K562 (cell line): ENCODE data around the gene SLC39A12. TPM values are rescaled to one million over a fixed set of nuclear protein-coding genes. Genes with fewer than 3 reads are reported as not detected.

Experiments
- ATAC-seq: fragments of 200-7000 bp; cut with Tn5 transposase; 3 replicates; pipeline ENCODE4 v1.9.1; 2020; ENCODE audit warnings: moderate library complexity
- BruUV-seq: library from RNA; stranded (reverse); fragments of 400-500 nt; replicated peaks from 2 replicates; lab custom pipeline; 2021; lab: Mats Ljungman, UMichigan
- CTCF ChIA-PET: fragments of 300-600 bp; formaldehyde crosslinking; extraction: SDS; loops from one replicate; lab custom pipeline; 2021; ENCODE audit warnings: low intra/inter-chr PET ratio; lab: Yijun Ruan, JAX
- POLR2A ChIA-PET: fragments of 300-600, 350-650 bp; sonication (Branson Sonifier 250); formaldehyde crosslinking; extraction: SDS; loops from one replicate; lab custom pipeline; 2021; ENCODE audit warnings: antibody characterized with exemption, inconsistent platforms; lab: Yijun Ruan, JAX
- DNase-seq, 4 experiments: peaks; one replicate each; pipeline versions ENCODE4 v3.0.0 to v3.0.0-alpha.2; 2011 to 2018; ENCODE audit warnings: low spot score in 3 of 4, mixed read lengths in 3 of 4; ENCODE audit errors: extremely low read depth in 1 of 4
- FAIRE-seq: peaks from 2 replicates; lab custom pipeline; 2011; peaks lifted over from hg19 to GRCh38; lab: Jason Lieb, UNC
- H2AFZ ChIP-seq: 2 replicates; pipeline ENCODE4 v1.6.0; 2011; ENCODE audit warnings: low read depth, low read length, control low read depth, inconsistent platforms
- H3K27ac ChIP-seq: fragments of 200-600 bp; 3 replicates; pipeline ENCODE4 v1.8.0; 2011; ENCODE audit warnings: low read depth, mild to moderate bottlenecking, control low read depth, inconsistent platforms, low read length, moderate library complexity, mixed read lengths; ENCODE audit errors: extremely low read depth
- H3K27me3 ChIP-seq, 2 experiments: fragments of 300-600 bp in 1 of 2; 2 replicates in 1 of 2; 3 replicates in 1 of 2; pipeline versions ENCODE4 v1.6.0 to v1.8.0; 2011; ENCODE audit warnings: inconsistent platforms in 2 of 2, low read length in 2 of 2, mild to moderate bottlenecking in 1 of 2, mixed read lengths in 1 of 2, moderate library complexity in 1 of 2; ENCODE audit not compliant: control insufficient read depth in 2 of 2, insufficient read depth in 2 of 2
- H3K36me3 ChIP-seq: fragments of 300-600 bp; 3 replicates; pipeline ENCODE4 v1.8.0; 2011; ENCODE audit warnings: mild to moderate bottlenecking, low read length, inconsistent platforms; ENCODE audit not compliant: control insufficient read depth, insufficient read depth
- H3K4me1 ChIP-seq, 2 experiments: fragments of 200-600 bp in 1 of 2; replicated peaks in 1 of 2; 2 replicates in 1 of 2; 3 replicates in 1 of 2; pipeline versions ENCODE4 v1.5.1 to v1.8.0; 2011; ENCODE audit warnings: inconsistent platforms in 2 of 2, low read length in 2 of 2, mild to moderate bottlenecking in 1 of 2, mixed read lengths in 1 of 2, moderate library complexity in 1 of 2; ENCODE audit not compliant: control insufficient read depth in 2 of 2, insufficient read depth in 2 of 2
- H3K4me2 ChIP-seq: 2 replicates; pipeline ENCODE4 v1.6.1; 2011; ENCODE audit warnings: low read length, control low read depth, inconsistent platforms, mixed read lengths; ENCODE audit not compliant: insufficient read depth
- H3K4me3 ChIP-seq: fragments of 200-600 bp; sonication (generic), shearing (Covaris generic); 2 replicates; pipeline ENCODE4 v1.5.1; 2016; ENCODE audit warnings: control low read depth, inconsistent platforms
- H3K79me2 ChIP-seq: fragments of 200-600 bp; 3 replicates; pipeline ENCODE4 v1.8.0; 2011; ENCODE audit warnings: low read length, inconsistent platforms; ENCODE audit not compliant: control insufficient read depth, insufficient read depth
- H3K9ac ChIP-seq, 2 experiments: 2 replicates each; pipeline versions ENCODE4 v1.6.0 to v1.6.1; 2011; ENCODE audit warnings: low read depth in 2 of 2, low read length in 2 of 2, control low read depth in 1 of 2, inconsistent platforms in 1 of 2, mild to moderate bottlenecking in 1 of 2, mixed read lengths in 1 of 2; ENCODE audit not compliant: insufficient read depth in 1 of 2
- H3K9me1 ChIP-seq: one replicate; pipeline ENCODE4 v1.6.0; 2011; ENCODE audit warnings: inconsistent platforms, mild to moderate bottlenecking, low read length, moderate library complexity; ENCODE audit not compliant: control insufficient read depth, insufficient read depth
- H3K9me3 ChIP-seq: replicated peaks from 2 replicates; pipeline ENCODE4 v1.5.1; 2011; ENCODE audit warnings: low read depth, low read length, inconsistent platforms; ENCODE audit not compliant: control insufficient read depth, insufficient read depth
- H4K20me1 ChIP-seq: replicated peaks from 2 replicates; pipeline ENCODE4 v1.6.1; 2011; ENCODE audit warnings: low read length, inconsistent platforms, mixed read lengths; ENCODE audit not compliant: control insufficient read depth, insufficient read depth
- BACH1 ChIP-seq: fragments of 200-800 bp; sonication (Bioruptor generic); IDR thresholded peaks from 2 replicates; pipeline ENCODE4 v1.6.1; 2016; ENCODE audit warnings: missing genetic modification characterization, missing compliant biosample characterization
- CTCF ChIP-seq, 3 experiments: IDR thresholded peaks in 2 of 3; conservative IDR thresholded peaks in 1 of 3; 2 replicates each; pipeline ENCODE4 v1.5.1; 2011 to 2012; ENCODE audit warnings: low read length in 3 of 3, mild to moderate bottlenecking in 3 of 3, control low read depth in 2 of 3, improper control_type of control experiment in 1 of 3, inconsistent platforms in 1 of 3, low read depth in 1 of 3, mixed read lengths in 1 of 3, moderate library complexity in 1 of 3; ENCODE audit not compliant: insufficient read depth in 2 of 3
- RAD21 ChIP-seq, 2 experiments: fragments of 250-450 bp in 1 of 2; fragments of 450-650 bp in 1 of 2; sonication (Bioruptor Pico) in 1 of 2; formaldehyde crosslinking in 1 of 2; IDR thresholded peaks in 1 of 2; conservative IDR thresholded peaks in 1 of 2; 2 replicates each; pipeline versions ENCODE4 v1.4.0 to v1.8.0; 2020 to 2022; ENCODE audit warnings: mild to moderate bottlenecking in 2 of 2, moderate library complexity in 1 of 2
- SMC3 ChIP-seq: conservative IDR thresholded peaks from 2 replicates; pipeline ENCODE4 v1.6.1; 2011; ENCODE audit warnings: low read depth, low read length, improper control_type of control experiment; ENCODE audit not compliant: insufficient read depth
- WGBS: fragments of 100-300 bp; shearing (Covaris generic); methylation state at CpG from one replicate; pipeline ENCODE4 v1.1.6; 2016; ENCODE audit warnings: low coverage, mixed read lengths; ENCODE audit not compliant: insufficient coverage; ENCODE audit errors: missing lambda C conversion rate; 5-methylcytosine and 5-hydroxymethylcytosine counted together
- in situ Hi-C: fragments of 300-500 bp; cut with MboI; formaldehyde crosslinking; loops from 4 replicates; pipeline ENCODE4 v1.15.0; 2018; ENCODE audit warnings: inconsistent platforms, mixed read lengths
- intact Hi-C: fragments of 100-400 bp; cut with micrococcal nuclease; formaldehyde crosslinking; loops from 2 replicates; pipeline ENCODE4 v1.14.2; 2022
- polyA plus RNA-seq, 8 experiments: library from polyadenylated mRNA; depleted of rRNA in 4 of 8; stranded (reverse) in 5 of 8; unstranded in 3 of 8; fragments of >200 nt; fragmentation: Nextera tagmentation in 2 of 8; fragmentation: Illumina TruSeq in 1 of 8; extraction: Ambion mirVana in 2 of 8; extraction: Trizol in 1 of 8; gene quantifications; 2 replicates each; pipeline versions ENCODE4 v1.2.1 to v1.2.3, GENCODE V29; 2011 to 2014; ENCODE audit warnings: inconsistent platforms in 1 of 8, missing spikeins in 1 of 8
- total RNA-seq, 7 experiments: library from RNA; depleted of rRNA in 6 of 7; stranded (reverse); fragments of >200 nt in 6 of 7; fragmentation: Illumina TruSeq in 2 of 7; extraction: Trizol in 2 of 7; gene quantifications; 2 replicates each; pipeline versions ENCODE4 v1.2.1 to v1.2.3, GENCODE V29; 2011 to 2021; ENCODE audit warnings: low replicate concordance in 1 of 7
- TF ChIP-seq, protein P1 (sequence below), 2 experiments: IDR thresholded peaks; 2 replicates each; pipeline ENCODE4 v1.6.1; 2011; ENCODE audit warnings: borderline replicate concordance in 1 of 2, control low read depth in 1 of 2, low read depth in 1 of 2, low read length in 1 of 2, mild to moderate bottlenecking in 1 of 2, mixed read lengths in 1 of 2, moderate library complexity in 1 of 2; ENCODE audit not compliant: insufficient read depth in 1 of 2, insufficient read length in 1 of 2, poor library complexity in 1 of 2, severe bottlenecking in 1 of 2; ENCODE audit errors: extremely low read depth in 1 of 2
- TF ChIP-seq, protein P2 (sequence below): IDR thresholded peaks from 2 replicates; pipeline ENCODE4 v1.6.1; 2011; ENCODE audit warnings: borderline replicate concordance, low read depth, mild to moderate bottlenecking, moderate library complexity, low read length; ENCODE audit not compliant: insufficient read depth, poor library complexity, severe bottlenecking

SLC39A12 gene
- total and polyA plus RNA-seq, 9 of the 15 experiments (the other 6 are each of a cell fraction or from before 2014, with no cell fraction given) = not detected

DNA sequence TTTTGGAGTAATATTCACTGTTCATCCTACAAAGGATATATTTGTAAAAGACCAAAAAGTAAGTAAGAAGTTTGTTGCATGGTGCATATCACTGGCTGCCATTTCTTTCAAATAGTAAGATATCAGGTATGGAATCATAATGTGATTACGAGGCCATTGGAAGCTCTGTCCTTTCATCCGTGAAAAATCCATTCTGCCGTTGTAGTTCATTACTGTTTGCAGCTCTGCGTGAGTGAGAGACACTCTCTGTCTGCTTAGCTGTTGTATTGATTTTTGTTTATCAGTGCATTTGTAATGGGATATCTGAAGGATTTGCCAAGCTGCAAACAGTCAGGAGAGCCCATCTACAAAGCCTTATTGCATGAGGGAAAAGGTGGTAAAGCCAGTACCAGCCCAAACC is 44.1 kb upstream of the SLC39A12 start:
- no peak overlapping the region for H3K27ac ChIP-seq
- ChIA-PET POLR2A (interaction anchor here (0.7 kb wide), 1 partner anchor 14 kb away, joined by 5 read pairs; no protein-coding TSS in a partner anchor), CTCF (no interaction called here)
- no peak for TF ChIP-seq BACH1 (tag)
- FAIRE-seq (no peak), DNase-seq (no peak), ATAC-seq (no peak)
- no peaks in the 10 kb centered on the region for H3K36me3 ChIP-seq
- no peaks in the 10 kb centered on the region for H3K9me3 ChIP-seq
- H3K4me2 ChIP-seq = no peak overlapping the region
- no peak overlapping the region for H2AFZ ChIP-seq
- H4K20me1 ChIP-seq = no peaks in the 10 kb centered on the region; the same call in 1 of the 2 replicates
- intact Hi-C loops (no loop called here), in situ Hi-C loops (no loop called here)
- no peaks in the 10 kb centered on the region for H3K4me1 ChIP-seq
- WGBS = 3% methylated on average over 4 of the region's 4 CpGs
- H3K79me2 ChIP-seq = no peaks in the 10 kb centered on the region
- BruUV-seq = no TSS peak
- no peaks in the 10 kb centered on the region for H3K9me1 ChIP-seq
- H3K9ac ChIP-seq = no peak overlapping the region
- no peak overlapping the region for H3K4me3 ChIP-seq
- 0 out of 5 replicates have a peak, but pooled peaks cover 0 to 4% of the 10 kb centered on the region in 2 experiments for H3K27me3 ChIP-seq

DNA sequence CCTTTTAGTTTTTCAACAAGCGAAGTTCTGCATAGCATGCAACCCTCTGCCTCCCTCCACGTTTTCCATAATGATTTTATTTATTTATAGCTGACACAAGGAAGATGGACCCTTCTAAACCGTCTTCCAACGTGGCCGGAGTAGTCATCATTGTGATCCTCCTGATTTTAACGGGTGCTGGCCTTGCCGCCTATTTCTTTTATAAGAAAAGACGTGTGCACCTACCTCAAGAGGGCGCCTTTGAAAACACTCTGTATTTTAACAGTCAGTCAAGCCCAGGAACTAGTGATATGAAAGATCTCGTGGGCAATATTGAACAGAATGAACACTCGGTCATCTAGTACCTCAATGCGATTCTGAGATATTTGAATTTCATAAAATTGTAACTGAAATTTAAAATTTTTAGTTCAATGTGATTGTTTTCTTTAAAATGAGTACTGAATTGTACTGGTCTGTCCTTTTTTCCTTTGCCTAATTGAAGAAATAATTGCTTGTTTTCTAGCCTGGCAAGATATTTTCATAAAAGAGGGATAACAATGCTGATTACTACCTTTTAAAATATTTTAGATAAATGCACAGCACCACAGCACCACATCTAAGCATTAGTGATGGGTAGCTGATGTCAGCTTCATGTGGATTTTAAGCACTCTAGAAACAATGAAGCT is 41.5 kb upstream of the SLC39A12 start:
- in situ Hi-C loops (no loop called here), intact Hi-C loops (no loop called here)
- no peak overlapping the region for H3K27ac ChIP-seq
- H3K4me2 ChIP-seq = no peak overlapping the region
- H4K20me1 ChIP-seq = no peaks in the 10 kb centered on the region
- FAIRE-seq (peak; percentile 65), DNase-seq (peak in 2 of 4 experiments; percentile 26 to 49), ATAC-seq (peak; percentile 78)
- no peaks in the 10 kb centered on the region for H3K4me1 ChIP-seq
- no peak overlapping the region for H3K9ac ChIP-seq
- no peaks in the 10 kb centered on the region for H3K9me3 ChIP-seq
- no peaks in the 10 kb centered on the region for H3K36me3 ChIP-seq
- BruUV-seq = no TSS peak
- no peak overlapping the region for H2AFZ ChIP-seq
- H3K4me3 ChIP-seq = no peak overlapping the region
- no peaks in the 10 kb centered on the region for H3K9me1 ChIP-seq
- ChIA-PET CTCF (no interaction called here), POLR2A (no interaction called here)
- H3K27me3 ChIP-seq = 0 out of 5 replicates have a peak, but pooled peaks cover 0 to 4% of the 10 kb centered on the region in 2 experiments
- under 1% methylated on average over 12 of the region's 12 CpGs for WGBS
- H3K79me2 ChIP-seq = no peaks in the 10 kb centered on the region
- TF ChIP-seq RAD21 (CRISPR knock-in tag; conservative IDR thresholded peaks at IDR 0.05 in 1 of 2, IDR thresholded peaks at IDR 0.05 in 1 of 2) = peak; percentile 21 to 49; a peak in 2 of 4 replicates
- peak; percentile 35 to 61 (median 56); a peak in 4 of 6 replicates for TF ChIP-seq CTCF (IDR thresholded peaks at IDR 0.05 in 2 of 3, conservative IDR thresholded peaks at IDR 0.05 in 1 of 3; ENCODE audit: insufficient read depth in 2 of 3, low read depth in 1 of 3, low read length in 3 of 3)
- TF ChIP-seq SMC3 = 0 out of 2 replicates have a peak, but pooled peaks have one; percentile 33
- TF ChIP-seq, protein P1, sequence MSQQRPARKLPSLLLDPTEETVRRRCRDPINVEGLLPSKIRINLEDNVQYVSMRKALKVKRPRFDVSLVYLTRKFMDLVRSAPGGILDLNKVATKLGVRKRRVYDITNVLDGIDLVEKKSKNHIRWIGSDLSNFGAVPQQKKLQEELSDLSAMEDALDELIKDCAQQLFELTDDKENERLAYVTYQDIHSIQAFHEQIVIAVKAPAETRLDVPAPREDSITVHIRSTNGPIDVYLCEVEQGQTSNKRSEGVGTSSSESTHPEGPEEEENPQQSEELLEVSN (IDR thresholded peaks at IDR 0.05; ENCODE audit: borderline replicate concordance in 1 of 2, extremely low read depth in 1 of 2, insufficient read depth in 1 of 2, insufficient read length in 1 of 2, low read depth in 1 of 2, low read length in 1 of 2, poor library complexity in 1 of 2, severe bottlenecking in 1 of 2) = peak in 1 of 2 experiments; percentile 23
- TF ChIP-seq, protein P2, sequence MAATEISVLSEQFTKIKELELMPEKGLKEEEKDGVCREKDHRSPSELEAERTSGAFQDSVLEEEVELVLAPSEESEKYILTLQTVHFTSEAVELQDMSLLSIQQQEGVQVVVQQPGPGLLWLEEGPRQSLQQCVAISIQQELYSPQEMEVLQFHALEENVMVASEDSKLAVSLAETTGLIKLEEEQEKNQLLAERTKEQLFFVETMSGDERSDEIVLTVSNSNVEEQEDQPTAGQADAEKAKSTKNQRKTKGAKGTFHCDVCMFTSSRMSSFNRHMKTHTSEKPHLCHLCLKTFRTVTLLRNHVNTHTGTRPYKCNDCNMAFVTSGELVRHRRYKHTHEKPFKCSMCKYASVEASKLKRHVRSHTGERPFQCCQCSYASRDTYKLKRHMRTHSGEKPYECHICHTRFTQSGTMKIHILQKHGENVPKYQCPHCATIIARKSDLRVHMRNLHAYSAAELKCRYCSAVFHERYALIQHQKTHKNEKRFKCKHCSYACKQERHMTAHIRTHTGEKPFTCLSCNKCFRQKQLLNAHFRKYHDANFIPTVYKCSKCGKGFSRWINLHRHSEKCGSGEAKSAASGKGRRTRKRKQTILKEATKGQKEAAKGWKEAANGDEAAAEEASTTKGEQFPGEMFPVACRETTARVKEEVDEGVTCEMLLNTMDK = peak; percentile 6
